ENCODE data around the gene GPATCH4.

DNA sequence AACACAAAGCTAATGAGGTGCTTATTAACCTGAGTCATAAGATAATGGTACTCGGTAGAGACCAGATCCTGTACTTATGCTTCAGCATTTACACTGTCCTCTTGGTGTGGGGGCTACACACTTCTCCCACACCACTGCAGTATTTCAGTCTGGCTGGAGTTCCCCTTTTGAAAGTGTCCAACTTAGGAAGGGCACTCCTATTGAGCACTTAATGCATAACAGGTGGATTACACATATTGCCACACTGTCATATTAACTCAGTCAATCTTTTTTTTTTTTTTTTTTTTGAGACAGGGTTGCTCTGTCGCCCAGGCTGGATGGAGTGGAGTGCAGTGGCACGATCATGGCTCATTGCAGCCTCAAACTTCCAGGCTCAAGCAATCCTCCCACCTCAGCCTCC, 1.5 kb downstream of the GPATCH4 start:
- TF ChIP-seq, protein P1, sequence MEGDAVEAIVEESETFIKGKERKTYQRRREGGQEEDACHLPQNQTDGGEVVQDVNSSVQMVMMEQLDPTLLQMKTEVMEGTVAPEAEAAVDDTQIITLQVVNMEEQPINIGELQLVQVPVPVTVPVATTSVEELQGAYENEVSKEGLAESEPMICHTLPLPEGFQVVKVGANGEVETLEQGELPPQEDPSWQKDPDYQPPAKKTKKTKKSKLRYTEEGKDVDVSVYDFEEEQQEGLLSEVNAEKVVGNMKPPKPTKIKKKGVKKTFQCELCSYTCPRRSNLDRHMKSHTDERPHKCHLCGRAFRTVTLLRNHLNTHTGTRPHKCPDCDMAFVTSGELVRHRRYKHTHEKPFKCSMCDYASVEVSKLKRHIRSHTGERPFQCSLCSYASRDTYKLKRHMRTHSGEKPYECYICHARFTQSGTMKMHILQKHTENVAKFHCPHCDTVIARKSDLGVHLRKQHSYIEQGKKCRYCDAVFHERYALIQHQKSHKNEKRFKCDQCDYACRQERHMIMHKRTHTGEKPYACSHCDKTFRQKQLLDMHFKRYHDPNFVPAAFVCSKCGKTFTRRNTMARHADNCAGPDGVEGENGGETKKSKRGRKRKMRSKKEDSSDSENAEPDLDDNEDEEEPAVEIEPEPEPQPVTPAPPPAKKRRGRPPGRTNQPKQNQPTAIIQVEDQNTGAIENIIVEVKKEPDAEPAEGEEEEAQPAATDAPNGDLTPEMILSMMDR (IDR thresholded peaks at IDR 0.05), result peak; percentile 53
- TF ChIP-seq EZH2 (IDR thresholded peaks at IDR 0.05; ENCODE audit: borderline replicate concordance, insufficient read depth, low read depth, low read length, poor library complexity, severe bottlenecking), result no peak
